HepG2 (cell line): Measurements from ENCODE around the gene SLC12A3. TPM values are rescaled to one million over a fixed set of nuclear protein-coding genes. Genes with fewer than 3 reads are reported as not detected.

Experiments
- AHR ChIP-seq: IDR thresholded peaks from 2 replicates; pipeline ENCODE4 v1.6.1; 2018; ENCODE audit warnings: missing genetic modification reagents, missing compliant biosample characterization
- ARID3A ChIP-seq: IDR thresholded peaks from 2 replicates; pipeline ENCODE4 v1.6.1; 2012; ENCODE audit warnings: low read depth, low read length, improper control_type of control experiment
- LBX2 ChIP-seq: sonication (generic); formaldehyde crosslinking; IDR thresholded peaks from 2 replicates; pipeline ENCODE4 v1.5.0; 2020; ENCODE audit warnings: missing genetic modification reagents, mild to moderate bottlenecking, borderline replicate concordance
- MIXL1 ChIP-seq: IDR thresholded peaks from 2 replicates; pipeline ENCODE4 v1.6.1; 2016
- NFAT5 ChIP-seq: sonication (generic); formaldehyde crosslinking; IDR thresholded peaks from 2 replicates; pipeline ENCODE4 v1.4.0; 2020; ENCODE audit warnings: missing genetic modification reagents
- PTBP1 ChIP-seq: fragments of 200-400 bp; formaldehyde crosslinking; IDR thresholded peaks from 2 replicates; pipeline ENCODE4 v1.6.1; 2018; ENCODE audit warnings: low read length, low read depth; ENCODE audit not compliant: poor library complexity, severe bottlenecking
- RFX1 ChIP-seq: fragments of 450-650 bp; IDR thresholded peaks from 2 replicates; pipeline ENCODE4 v1.6.1; 2017
- SMAD3 ChIP-seq: sonication (generic); formaldehyde crosslinking; IDR thresholded peaks from 2 replicates; pipeline ENCODE4 v1.4.0; 2020; ENCODE audit warnings: missing genetic modification reagents
- SMC3 ChIP-seq: IDR thresholded peaks from 2 replicates; pipeline ENCODE4 v1.6.1; 2011; ENCODE audit warnings: low read length, improper control_type of control experiment
- SP5 ChIP-seq: IDR thresholded peaks from 2 replicates; pipeline ENCODE4 v1.6.1; 2016; ENCODE audit warnings: low read depth, borderline replicate concordance
- TCF12 ChIP-seq, 2 experiments: fragments of 450-650 bp in 1 of 2; sonication (generic) in 1 of 2; formaldehyde crosslinking in 1 of 2; IDR thresholded peaks; 2 replicates each; pipeline versions ENCODE4 v1.6.1 to v1.8.0; 2017 to 2022; ENCODE audit warnings: antibody characterized with exemption in 1 of 2, mild to moderate bottlenecking in 1 of 2, missing genetic modification reagents in 1 of 2, moderate library complexity in 1 of 2
- TIGD3 ChIP-seq: sonication (generic); formaldehyde crosslinking; IDR thresholded peaks from 2 replicates; pipeline ENCODE4 v1.5.1; 2020; ENCODE audit warnings: mild to moderate bottlenecking, missing genetic modification reagents, borderline replicate concordance
- ZFP36 ChIP-seq: fragments of 150-350 bp; IDR thresholded peaks from 2 replicates; pipeline ENCODE4 v1.6.1; 2018; ENCODE audit warnings: borderline replicate concordance, low read length, low read depth; ENCODE audit not compliant: partially characterized antibody
- ZNF256 ChIP-seq: sonication (generic); formaldehyde crosslinking; conservative IDR thresholded peaks from 2 replicates; pipeline ENCODE4 v1.4.0; 2020; ENCODE audit warnings: missing genetic modification reagents
- ZNF333 ChIP-seq: sonication (generic); formaldehyde crosslinking; IDR thresholded peaks from 2 replicates; pipeline ENCODE4 v1.4.0; 2020; ENCODE audit warnings: mild to moderate bottlenecking, missing genetic modification reagents, borderline replicate concordance
- ZNF513 ChIP-seq: sonication (generic); formaldehyde crosslinking; conservative IDR thresholded peaks from 2 replicates; pipeline ENCODE4 v1.5.0; 2020; ENCODE audit warnings: missing genetic modification reagents
- ZNF569 ChIP-seq: sonication (generic); formaldehyde crosslinking; IDR thresholded peaks from 2 replicates; pipeline ENCODE4 v1.5.0; 2020; ENCODE audit warnings: mild to moderate bottlenecking, missing genetic modification reagents, moderate library complexity, borderline replicate concordance
- ZNF607 ChIP-seq: sonication (generic); formaldehyde crosslinking; IDR thresholded peaks from 2 replicates; pipeline ENCODE4 v1.5.1; 2020; ENCODE audit warnings: missing genetic modification reagents, mild to moderate bottlenecking, borderline replicate concordance
- polyA plus RNA-seq, 8 experiments: library from polyadenylated mRNA; depleted of rRNA in 3 of 8; stranded (reverse) in 7 of 8; unstranded in 1 of 8; fragments of >200 nt; fragmentation: Illumina TruSeq in 4 of 8; extraction: Trizol in 4 of 8; gene quantifications; 2 replicates each; pipeline versions ENCODE4 v1.2.1 to v1.2.3, GENCODE V29; 2011 to 2016; ENCODE audit warnings: low read depth in 4 of 8, missing spikeins in 1 of 8, mixed read lengths in 1 of 8; ENCODE audit not compliant: insufficient read depth in 1 of 8
- total RNA-seq, 5 experiments: library from RNA; depleted of rRNA; stranded (reverse); fragments of >200 nt; fragmentation: Illumina TruSeq; extraction: Trizol; gene quantifications; 2 replicates each; pipeline ENCODE4 v1.2.3, GENCODE V29; 2016; ENCODE audit warnings: low read depth in 1 of 5

The SLC12A3 gene
- total and polyA plus RNA-seq, 2 of the 13 experiments (the other 11 are each of a cell fraction or from before 2014, with no cell fraction given) = 6.2 TPM; not detected in 1

- TF ChIP-seq RFX1 = no peak
- no peak for TF ChIP-seq ZNF513 (CRISPR knock-in tag)
- TF ChIP-seq ZFP36 = no peak
- 0 out of 2 replicates have a peak, but pooled peaks have one; percentile 45 for TF ChIP-seq ZNF607 (CRISPR knock-in tag)
- no peak for TF ChIP-seq NFAT5 (CRISPR knock-in tag)
- peak; percentile 57; the same call in 1 of the 2 replicates for TF ChIP-seq SP5
- no peak for TF ChIP-seq TCF12 (IDR thresholded peaks at IDR 0.05)
- no peak for TF ChIP-seq TCF12 (CRISPR knock-in tag; IDR thresholded peaks at IDR 0.05)
- no peak for TF ChIP-seq AHR (CRISPR knock-in tag)
- TF ChIP-seq ZNF333 (CRISPR knock-in tag) = no peak
- TF ChIP-seq MIXL1 (CRISPR knock-in tag) = peak; percentile 80
- no peak for TF ChIP-seq LBX2 (CRISPR knock-in tag)
- peak; percentile 87; the same call in 1 of the 2 replicates for TF ChIP-seq SMAD3 (CRISPR knock-in tag)
- TF ChIP-seq PTBP1 = no peak
- TF ChIP-seq SMC3 = no peak
- TF ChIP-seq ZNF569 = 0 out of 2 replicates have a peak, but pooled peaks have one; percentile 43
- no peak for TF ChIP-seq ZNF256 (CRISPR knock-in tag)
- TF ChIP-seq ARID3A = no peak
- TF ChIP-seq TIGD3 = no peak
Observed at GRCh38 chr16:56932721-56933619, 68.0 kb downstream of the SLC12A3 start (continued).
